Naive B cell (primary cell): ENCODE measurements around the gene DNAAF3. TPM values are rescaled to one million over a fixed set of nuclear protein-coding genes. Genes with fewer than 3 reads are reported as not detected.
A peak's percentile ranks its signal among the peaks of the same experiment; 100 is the strongest.
"Not testable (repeated sequence)": the region's sequence is repeated elsewhere in the genome, so short reads cannot be mapped to it uniquely, and the experiment has no call there.

Source experiments
- ATAC-seq, 2 donors: fragments of 150-1000 bp; cut with Tn5 transposase; 2 replicates each; pipeline ENCODE4 v1.10.0; 2021; ENCODE audit warnings: low read depth in 2 of 2, mild to moderate bottlenecking in 2 of 2, moderate library complexity in 2 of 2
- DNase-seq: peaks from one replicate; pipeline ENCODE4 v3.0.0; 2022
- H3K27ac Mint-ChIP-seq, 6 donors: one replicate each; pipeline ENCODE4 v1.8.0; 2020 to 2022; ENCODE audit warnings: mild to moderate bottlenecking in 6 of 6, mixed read lengths in 6 of 6, moderate library complexity in 5 of 6, inconsistent platforms in 2 of 6
- H3K27me3 Mint-ChIP-seq, 3 donors: one replicate each; pipeline ENCODE4 v1.8.0; 2021 to 2022; ENCODE audit warnings: mixed read lengths in 3 of 3, mild to moderate bottlenecking in 1 of 3
- H3K36me3 Mint-ChIP-seq, 2 donors: one replicate each; pipeline ENCODE4 v1.8.0; 2020 to 2022; ENCODE audit warnings: mixed read lengths in 2 of 2, inconsistent platforms in 1 of 2, mild to moderate bottlenecking in 1 of 2
- H3K4me1 Mint-ChIP-seq, 3 donors: one replicate each; pipeline ENCODE4 v1.8.0; 2020 to 2022; ENCODE audit warnings: mixed read lengths in 3 of 3, inconsistent platforms in 1 of 3, mild to moderate bottlenecking in 1 of 3, moderate library complexity in 1 of 3
- H3K4me3 Mint-ChIP-seq, 8 donors: one replicate each; pipeline ENCODE4 v1.8.0; 2020 to 2022; ENCODE audit warnings: mild to moderate bottlenecking in 8 of 8, mixed read lengths in 8 of 8, moderate library complexity in 8 of 8, inconsistent platforms in 2 of 8
- H3K9me3 Mint-ChIP-seq, 7 donors: one replicate each; pipeline ENCODE4 v1.8.0; 2020 to 2022; ENCODE audit warnings: mixed read lengths in 7 of 7, mild to moderate bottlenecking in 5 of 7, inconsistent platforms in 2 of 7, moderate library complexity in 1 of 7
- polyA plus RNA-seq, 6 donors: library from polyadenylated mRNA; unstranded; fragments of 300-500 nt; fragmentation: Illumina TruSeq; gene quantifications; one replicate each; pipeline ENCODE4 v1.2.3, GENCODE V29; 2021; ENCODE audit warnings: low read depth in 6 of 6

Gene DNAAF3
- polyA plus RNA-seq, 6 donors from 2014 or later: not detected

DNA sequence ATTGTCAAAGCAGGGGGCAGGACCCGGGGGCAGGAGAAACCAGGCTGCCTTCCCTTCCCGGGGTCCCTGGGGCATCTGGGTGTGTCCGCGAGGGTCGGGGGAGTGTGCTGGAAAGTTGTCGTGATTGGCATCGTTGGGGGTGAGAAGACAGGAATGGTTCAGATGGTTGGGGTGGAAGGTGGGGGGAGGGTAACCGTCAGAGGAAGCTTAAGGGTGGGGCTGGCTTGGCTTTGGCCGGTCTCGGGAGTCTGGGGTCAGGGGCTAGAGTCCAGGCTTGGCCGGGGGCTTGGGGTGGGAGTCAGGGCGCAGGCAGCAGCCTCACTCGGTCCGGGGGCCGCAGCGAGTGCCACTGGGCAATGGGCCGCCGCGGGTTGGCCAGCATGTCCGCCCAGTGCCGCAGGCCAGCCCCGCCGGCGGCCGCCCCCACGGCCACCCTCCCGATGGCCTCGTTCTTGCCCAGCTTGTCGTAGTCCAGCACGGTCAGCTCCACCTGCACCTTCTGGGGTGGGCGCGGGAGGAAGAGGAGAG lies 6.8 kb upstream of the DNAAF3 start:
- Mint-ChIP-seq H3K27me3 (peaks cover 57 to 90% (median 90%) of the 10 kb centered on the region in 3 donors), H3K36me3 (peaks cover 0 to 26% of the 10 kb centered on the region in 2 donors), H3K27ac (peak overlapping the region in 1 of 6 donors; percentile 56), H3K9me3 (peaks cover 3 to 11% (median 6%) of the 10 kb centered on the region in 7 donors), H3K4me1 (peaks cover 22 to 26% (median 26%) of the 10 kb centered on the region in 3 donors), H3K4me3 (peak overlapping the region; percentile 66 to 87 (median 80))
- ATAC-seq (no peak), DNase-seq (no peak)

DNA sequence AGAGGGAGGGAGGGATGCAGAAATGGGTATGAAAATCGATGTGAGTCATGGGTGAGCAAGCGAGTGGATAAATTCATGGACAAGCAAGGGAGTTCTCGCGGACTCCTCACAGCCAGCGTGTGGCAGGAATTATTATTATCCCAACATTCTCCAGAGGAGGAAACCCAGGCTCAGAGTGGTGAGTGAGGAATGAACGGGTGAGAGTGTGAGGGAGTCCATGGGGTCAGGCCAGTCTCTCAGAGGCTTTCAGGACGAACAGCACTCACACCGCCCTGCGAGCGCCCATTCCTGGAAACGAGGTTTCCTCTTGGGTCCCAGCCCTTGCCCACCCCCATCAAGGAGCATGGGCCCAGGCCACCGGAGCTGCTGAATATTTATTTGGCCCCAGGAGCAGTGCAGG lies 6.3 kb upstream of the DNAAF3 start:
- H3K36me3 Mint-ChIP-seq: peaks cover 0 to 26% of the 10 kb centered on the region in 2 donors
- H3K27me3 Mint-ChIP-seq: peaks cover 57 to 90% (median 88%) of the 10 kb centered on the region in 3 donors
- H3K27ac Mint-ChIP-seq: peak overlapping the region in 1 of 6 donors; percentile 37
- peaks cover 3 to 11% (median 6%) of the 10 kb centered on the region in 7 donors for H3K9me3 Mint-ChIP-seq
- peaks cover 18 to 26% (median 22%) of the 10 kb centered on the region in 3 donors for H3K4me1 Mint-ChIP-seq
- ATAC-seq (no peak), DNase-seq (no peak)
- H3K4me3 Mint-ChIP-seq: peak overlapping the region; percentile 53 to 81 (median 76)

DNA sequence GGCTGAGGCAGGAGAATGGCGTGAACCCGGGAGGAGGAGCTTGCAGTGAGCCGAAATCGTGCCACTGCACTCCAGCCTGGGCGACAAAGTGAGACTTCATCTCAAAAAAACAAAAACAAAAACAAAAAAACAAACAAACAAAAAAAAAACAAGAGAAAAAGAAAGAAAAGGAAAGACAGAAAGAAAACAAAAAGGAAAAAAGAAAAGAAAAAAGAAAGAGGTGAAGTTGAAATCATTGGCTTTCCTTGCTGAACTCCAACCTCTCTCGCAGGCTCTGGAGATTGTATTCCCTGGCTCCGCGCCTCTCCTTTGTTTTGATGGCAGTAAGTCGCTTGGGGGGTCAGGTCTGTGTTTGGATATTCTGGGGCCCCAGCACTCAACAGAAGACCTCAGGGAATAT lies 5.9 kb upstream of the DNAAF3 start:
- not testable (repeated sequence) for ATAC-seq, H3K27ac Mint-ChIP-seq, DNase-seq
- Mint-ChIP-seq H3K9me3 (peaks cover 3 to 11% (median 6%) of the 10 kb centered on the region in 7 donors), H3K4me1 (peaks cover 17 to 26% (median 23%) of the 10 kb centered on the region in 3 donors), H3K4me3 (peak overlapping the region; percentile 53 to 81 (median 76)), H3K27me3 (peaks cover 57 to 90% (median 89%) of the 10 kb centered on the region in 3 donors), H3K36me3 (peaks cover 0 to 26% of the 10 kb centered on the region in 2 donors)

DNA sequence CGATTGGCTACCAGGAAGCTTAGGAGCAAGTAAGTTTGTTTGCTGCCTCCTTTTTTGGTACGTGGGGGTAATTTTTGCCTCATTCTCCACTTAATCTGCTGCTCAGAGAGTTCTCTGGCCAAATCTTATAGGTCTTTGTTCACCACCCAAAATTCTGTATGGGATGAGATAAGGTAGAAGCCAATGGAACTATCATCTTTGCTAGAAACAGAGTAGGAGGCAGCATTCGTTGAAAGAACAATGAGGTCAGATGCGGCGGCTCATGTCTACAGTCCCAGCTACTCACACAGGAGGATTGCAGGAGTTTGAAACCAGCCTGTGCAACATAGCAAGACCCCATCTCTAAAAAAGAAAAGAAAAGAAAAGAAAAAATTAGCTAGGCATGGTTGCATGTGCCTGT lies 5.0 kb upstream of the DNAAF3 start:
- peaks cover 7 to 33% of the 10 kb centered on the region in 2 donors for H3K36me3 Mint-ChIP-seq
- H3K4me3 Mint-ChIP-seq: peak overlapping the region in 4 of 8 donors; percentile 34 to 81 (median 37)
- ATAC-seq: no peak
- H3K9me3 Mint-ChIP-seq: peaks cover 6 to 18% (median 12%) of the 10 kb centered on the region in 7 donors
- DNase-seq: no peak
- H3K27me3 Mint-ChIP-seq: peaks cover 56 to 90% (median 89%) of the 10 kb centered on the region in 3 donors
- H3K27ac Mint-ChIP-seq: peak overlapping the region in 1 of 6 donors; percentile 76
- H3K4me1 Mint-ChIP-seq: peaks cover 25 to 35% (median 32%) of the 10 kb centered on the region in 3 donors

DNA sequence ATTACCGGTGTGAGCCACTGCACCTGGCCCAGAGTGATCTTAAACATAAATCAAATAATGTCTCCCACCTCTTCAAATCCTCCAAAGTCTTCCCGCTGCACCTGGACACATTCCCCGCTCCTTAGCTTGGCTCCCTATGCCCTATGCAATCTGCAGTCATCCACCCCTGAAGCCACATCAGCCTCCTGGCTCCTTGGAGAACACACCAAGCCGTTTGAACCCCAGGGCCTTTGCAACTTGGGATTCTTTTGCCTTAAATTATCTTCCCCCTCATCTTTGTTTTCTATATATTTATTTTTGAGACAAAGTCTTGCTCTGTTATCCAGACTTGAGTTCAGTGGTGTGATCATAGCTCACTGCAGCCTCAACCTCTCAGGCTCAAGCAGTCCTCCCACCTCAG lies 2.7 kb upstream of the DNAAF3 start:
- DNase-seq: no peak
- Mint-ChIP-seq H3K27me3 (peaks cover 59 to 90% (median 87%) of the 10 kb centered on the region in 3 donors), H3K27ac (peak overlapping the region in 1 of 6 donors; percentile 35), H3K36me3 (peaks cover 7 to 31% of the 10 kb centered on the region in 2 donors), H3K9me3 (peaks cover 6 to 25% (median 15%) of the 10 kb centered on the region in 7 donors), H3K4me1 (peaks cover 25 to 33% (median 29%) of the 10 kb centered on the region in 3 donors), H3K4me3 (no peak overlapping the region)
- no peak for ATAC-seq

DNA sequence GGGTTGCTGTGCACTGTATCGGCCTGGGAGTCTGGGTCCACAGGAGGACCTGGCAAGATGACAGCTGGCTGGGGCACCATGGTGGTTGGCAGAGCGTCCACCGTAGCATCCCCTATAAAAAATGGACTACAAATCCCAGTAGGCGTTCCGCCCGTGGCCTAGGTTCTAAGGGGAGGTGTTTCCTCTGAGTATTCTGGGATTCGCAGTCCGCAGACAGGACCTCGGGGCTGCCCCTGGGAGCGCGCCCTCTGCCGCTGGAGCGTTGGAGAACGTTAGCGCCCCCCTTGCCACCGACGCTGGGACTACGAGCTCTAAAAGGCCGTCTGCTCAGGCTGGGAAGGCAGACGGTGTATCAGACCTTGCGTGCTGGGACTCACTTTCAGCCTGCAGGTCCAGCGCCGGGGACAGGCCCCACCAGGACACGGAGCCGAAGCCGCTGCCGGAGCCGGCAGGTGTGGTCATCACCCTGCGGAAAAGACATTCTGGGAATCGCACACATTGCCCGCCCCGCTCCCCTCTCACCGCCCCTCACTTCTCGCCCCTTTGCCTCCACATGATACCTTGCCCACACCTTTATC lies 372 bp downstream of the DNAAF3 start:
- Mint-ChIP-seq H3K9me3 (peaks cover 0 to 15% (median 9%) of the 10 kb centered on the region in 7 donors), H3K36me3 (peaks cover 7 to 12% of the 10 kb centered on the region in 2 donors), H3K4me1 (peaks cover 10 to 16% (median 14%) of the 10 kb centered on the region in 3 donors), H3K27me3 (peaks cover 46 to 77% (median 63%) of the 10 kb centered on the region in 3 donors), H3K27ac (peak overlapping the region in 4 of 6 donors; percentile 45 to 83 (median 62)), H3K4me3 (peak overlapping the region in 5 of 8 donors; percentile 29 to 67 (median 41))
- no peak for DNase-seq
- ATAC-seq: peak; percentile 32 to 61

- no peak for ATAC-seq
- Mint-ChIP-seq H3K9me3 (peaks cover 0 to 14% (median 6%) of the 10 kb centered on the region in 7 donors), H3K36me3 (peaks cover 3 to 30% of the 10 kb centered on the region in 2 donors), H3K27me3 (peaks cover 43 to 84% (median 66%) of the 10 kb centered on the region in 3 donors), H3K27ac (no peak overlapping the region), H3K4me3 (no peak overlapping the region), H3K4me1 (peaks cover 12 to 28% (median 15%) of the 10 kb centered on the region in 3 donors)
- DNase-seq: no peak
Observed at GRCh38 chr19:55161571-55162322, 4.7 kb downstream of the DNAAF3 start.

GRCh38 chr19:55160986-55161365 lies 5.4 kb downstream of the DNAAF3 start:
- H3K4me3 Mint-ChIP-seq: no peak overlapping the region
- H3K9me3 Mint-ChIP-seq: peaks cover 0 to 13% (median 5%) of the 10 kb centered on the region in 7 donors
- H3K27ac Mint-ChIP-seq: peak overlapping the region in 1 of 6 donors; percentile 41
- ATAC-seq: no peak
- peaks cover 9 to 26% (median 14%) of the 10 kb centered on the region in 3 donors for H3K4me1 Mint-ChIP-seq
- peaks cover 0 to 23% of the 10 kb centered on the region in 2 donors for H3K36me3 Mint-ChIP-seq
- no peak for DNase-seq
- peaks cover 39 to 84% (median 66%) of the 10 kb centered on the region in 3 donors for H3K27me3 Mint-ChIP-seq

GRCh38 chr19:55160128-55160985 lies 6.1 kb downstream of the DNAAF3 start:
- peak; percentile 89 to 91 for ATAC-seq
- peaks cover 0 to 23% of the 10 kb centered on the region in 2 donors for H3K36me3 Mint-ChIP-seq
- peak; percentile 69 for DNase-seq
- peaks cover 34 to 79% (median 60%) of the 10 kb centered on the region in 3 donors for H3K27me3 Mint-ChIP-seq
- peaks cover 8 to 26% (median 14%) of the 10 kb centered on the region in 3 donors for H3K4me1 Mint-ChIP-seq
- peak overlapping the region in 2 of 6 donors; percentile 26 to 41 for H3K27ac Mint-ChIP-seq
- peak overlapping the region in 2 of 8 donors; percentile 16 to 64 for H3K4me3 Mint-ChIP-seq
- H3K9me3 Mint-ChIP-seq: peaks cover 0 to 10% (median 2%) of the 10 kb centered on the region in 7 donors

GRCh38 chr19:55158848-55159749 lies 7.3 kb downstream of the DNAAF3 start:
- Mint-ChIP-seq H3K27me3 (peaks cover 36 to 76% (median 59%) of the 10 kb centered on the region in 3 donors), H3K36me3 (peaks cover 0 to 29% of the 10 kb centered on the region in 2 donors), H3K4me1 (peaks cover 8 to 32% (median 21%) of the 10 kb centered on the region in 3 donors), H3K9me3 (peaks cover 2 to 13% (median 4%) of the 10 kb centered on the region in 7 donors), H3K27ac (no peak overlapping the region), H3K4me3 (peak overlapping the region in 1 of 8 donors; percentile 42)
- no peak for DNase-seq
- no peak for ATAC-seq

DNA sequence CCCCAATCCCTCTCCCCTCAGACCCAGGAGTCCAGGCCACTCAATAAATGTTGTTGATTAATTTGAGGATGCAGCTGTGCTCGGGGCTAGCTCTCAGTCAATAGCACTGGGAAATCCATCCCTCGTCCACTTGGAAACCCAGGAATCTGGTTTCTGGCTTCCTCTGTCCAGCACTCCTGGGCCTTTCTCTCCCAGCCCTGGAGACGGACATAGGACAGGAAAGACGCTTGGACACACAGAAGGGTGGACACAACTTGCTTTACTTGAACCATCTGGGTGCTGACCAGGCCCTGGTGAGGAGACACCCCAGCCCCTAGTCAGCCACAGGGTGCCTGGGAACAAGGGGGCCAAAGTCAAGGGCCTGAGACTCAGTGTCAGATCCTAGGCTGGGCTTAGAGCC lies 8.0 kb downstream of the DNAAF3 start:
- ATAC-seq: no peak
- Mint-ChIP-seq H3K9me3 (peaks cover 6 to 15% (median 9%) of the 10 kb centered on the region in 7 donors), H3K4me1 (peaks cover 12 to 37% (median 26%) of the 10 kb centered on the region in 3 donors), H3K27ac (peak overlapping the region in 1 of 6 donors; percentile 61), H3K4me3 (peak overlapping the region in 1 of 8 donors; percentile 29), H3K27me3 (peaks cover 36 to 74% (median 56%) of the 10 kb centered on the region in 3 donors), H3K36me3 (peaks cover 0 to 34% of the 10 kb centered on the region in 2 donors)
- no peak for DNase-seq
